ENCODE data around the gene GHRHR.

GHRHR gene

DNA sequence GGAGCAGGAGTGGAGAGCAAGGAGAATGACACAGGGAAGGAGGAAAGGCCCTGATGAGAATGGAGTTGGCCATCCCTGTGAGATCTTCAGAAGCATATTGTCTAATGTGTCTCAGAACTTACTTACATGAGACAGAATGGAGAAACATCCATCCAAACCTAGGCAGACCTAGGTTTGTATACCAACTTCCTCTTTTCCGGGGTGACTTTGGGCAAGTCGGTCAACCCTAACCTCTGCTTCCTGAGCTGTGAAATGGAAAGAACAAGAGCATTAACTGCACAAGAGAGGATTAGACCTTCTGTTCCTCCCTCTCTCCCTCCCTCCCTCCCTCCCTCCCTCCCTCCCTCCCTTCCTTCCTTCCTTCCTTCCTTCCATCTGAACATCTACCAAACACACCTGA, 4.5 kb downstream of the GHRHR start:
- TF ChIP-seq GATA3 (IDR thresholded peaks at IDR 0.05; ENCODE audit: low read depth, low read length) (no peak), GATA2 (IDR thresholded peaks at IDR 0.05; ENCODE audit: low read depth, low read length) (no peak)

DNA sequence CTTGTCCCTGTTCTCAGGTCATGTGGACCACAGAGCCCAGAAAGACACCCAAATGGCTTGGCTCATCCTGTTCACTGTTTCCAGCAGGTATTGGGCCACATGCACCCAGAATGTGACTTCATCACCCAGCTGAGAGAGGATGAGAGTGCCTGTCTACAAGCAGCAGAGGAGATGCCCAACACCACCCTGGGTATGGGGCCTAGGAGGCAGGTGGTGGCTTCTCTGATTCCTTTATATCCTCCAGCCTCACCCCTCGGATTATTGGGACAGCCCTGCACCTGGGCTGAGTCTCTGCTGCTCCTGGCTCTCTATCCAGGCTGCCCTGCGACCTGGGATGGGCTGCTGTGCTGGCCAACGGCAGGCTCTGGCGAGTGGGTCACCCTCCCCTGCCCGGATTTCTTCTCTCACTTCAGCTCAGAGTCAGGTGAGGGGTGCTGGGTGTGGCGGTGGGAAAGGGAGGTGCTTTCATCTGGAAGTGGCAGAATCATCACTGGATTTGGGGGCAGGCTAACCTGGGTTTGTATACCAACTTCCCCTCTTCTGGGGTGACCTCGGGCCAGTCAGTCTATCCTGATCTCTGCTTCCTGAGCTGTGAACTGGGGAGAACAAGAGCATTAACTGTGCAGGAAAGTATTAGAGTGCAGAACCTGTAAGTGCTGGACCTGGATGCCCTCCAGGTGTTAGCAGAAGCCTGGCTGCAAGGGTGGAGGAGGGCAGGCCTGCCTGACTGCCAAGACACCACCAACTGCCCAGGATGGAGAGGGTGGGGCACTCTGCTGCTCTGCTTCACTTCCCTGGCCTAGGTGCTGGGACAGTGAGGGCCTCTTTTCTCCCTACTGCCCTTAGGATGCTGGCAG, 5.2 kb downstream of the GHRHR start:
- TF ChIP-seq GATA2 (IDR thresholded peaks at IDR 0.05; ENCODE audit: low read depth, low read length) (no peak), GATA3 (IDR thresholded peaks at IDR 0.05; ENCODE audit: low read depth, low read length) (no peak)

DNA sequence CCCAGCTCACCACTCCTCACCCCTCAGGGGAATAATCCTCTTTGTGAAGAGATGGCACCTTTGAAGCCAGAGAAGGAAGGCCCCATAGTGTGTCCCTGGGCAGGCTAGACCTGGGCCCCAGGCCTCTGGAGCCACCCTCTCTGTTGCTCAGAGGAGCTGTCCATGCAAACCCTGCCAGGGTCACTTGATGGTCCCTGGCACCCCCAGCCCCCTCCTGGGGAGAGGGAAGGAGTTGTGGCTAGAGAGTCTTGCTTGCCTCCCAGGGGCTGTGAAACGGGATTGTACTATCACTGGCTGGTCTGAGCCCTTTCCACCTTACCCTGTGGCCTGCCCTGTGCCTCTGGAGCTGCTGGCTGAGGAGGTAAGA, 5.8 kb downstream of the GHRHR start:
- no peak for TF ChIP-seq GATA3 (IDR thresholded peaks at IDR 0.05; ENCODE audit: low read depth, low read length)
- no peak for TF ChIP-seq GATA2 (IDR thresholded peaks at IDR 0.05; ENCODE audit: low read depth, low read length)

DNA sequence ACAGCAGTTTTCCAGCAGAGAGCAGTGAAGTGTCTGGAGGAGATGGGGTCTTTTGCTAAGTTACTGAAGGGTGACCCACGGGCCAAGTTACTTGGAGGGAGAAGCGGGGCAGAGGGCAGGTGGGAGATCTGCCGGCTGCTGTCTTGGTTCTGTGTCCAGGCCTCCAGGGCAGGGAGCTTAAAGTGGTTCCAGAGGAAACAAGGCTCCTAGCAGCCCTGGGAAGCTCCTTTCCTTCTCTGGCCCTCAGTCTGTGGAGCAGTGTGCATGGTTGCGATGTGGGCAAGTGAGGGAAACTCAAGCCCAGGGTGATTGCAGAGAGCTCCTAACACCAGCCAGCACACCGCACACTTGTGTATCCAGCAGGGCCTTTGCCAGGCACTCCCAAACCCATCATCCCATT, 6.3 kb downstream of the GHRHR start:
- TF ChIP-seq GATA2 (IDR thresholded peaks at IDR 0.05; ENCODE audit: low read depth, low read length) (no peak), GATA3 (IDR thresholded peaks at IDR 0.05; ENCODE audit: low read depth, low read length) (no peak)

DNA sequence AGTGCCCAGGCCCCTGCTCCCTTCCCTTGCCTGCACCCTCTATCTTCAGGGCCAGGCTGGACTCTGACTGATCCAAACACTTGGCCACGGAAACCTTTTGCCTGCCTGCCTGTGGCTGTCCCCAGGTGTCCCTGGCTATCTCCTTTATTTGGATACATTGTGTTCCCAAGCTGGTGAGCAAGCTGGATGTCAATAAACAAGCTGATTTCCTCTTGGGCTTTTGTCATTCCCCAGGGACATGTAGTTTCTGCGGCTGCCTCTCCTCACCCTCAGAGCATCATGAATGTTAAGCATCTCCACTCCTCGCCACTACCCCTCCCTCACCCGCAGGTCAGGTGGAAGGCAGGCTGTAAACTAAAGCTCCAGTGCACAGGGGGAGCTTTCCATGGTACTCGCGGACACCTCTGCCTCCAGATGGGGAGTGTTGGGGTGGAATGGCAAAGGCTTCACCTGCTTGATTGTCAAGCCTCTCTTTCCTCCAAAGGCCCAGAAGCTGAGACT, 6.9 kb downstream of the GHRHR start:
- no peak for TF ChIP-seq GATA3 (IDR thresholded peaks at IDR 0.05; ENCODE audit: low read depth, low read length)
- TF ChIP-seq GATA2 (IDR thresholded peaks at IDR 0.05; ENCODE audit: low read depth, low read length) = no peak

DNA sequence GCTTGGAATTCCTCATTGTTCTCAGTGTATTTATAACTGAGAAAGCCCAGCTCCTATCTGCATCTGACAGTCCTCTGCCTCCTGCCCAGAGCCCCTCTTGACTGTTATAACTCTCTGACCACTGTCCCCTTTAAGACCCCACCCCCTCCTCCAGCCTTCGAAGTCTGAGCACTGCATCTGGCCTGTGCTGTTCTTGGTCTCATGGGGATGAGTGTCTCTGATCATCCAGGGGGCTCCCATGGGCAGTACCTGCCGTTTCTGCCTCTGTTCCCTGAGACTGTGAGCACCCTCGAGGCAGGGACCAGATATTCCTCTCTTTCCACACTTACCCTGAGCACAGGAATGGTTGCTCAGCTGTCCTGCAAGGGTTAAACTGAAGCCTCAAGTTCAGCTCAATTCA, 7.7 kb downstream of the GHRHR start:
- no peak for TF ChIP-seq GATA3 (IDR thresholded peaks at IDR 0.05; ENCODE audit: low read depth, low read length)
- no peak for TF ChIP-seq GATA2 (IDR thresholded peaks at IDR 0.05; ENCODE audit: low read depth, low read length)

DNA sequence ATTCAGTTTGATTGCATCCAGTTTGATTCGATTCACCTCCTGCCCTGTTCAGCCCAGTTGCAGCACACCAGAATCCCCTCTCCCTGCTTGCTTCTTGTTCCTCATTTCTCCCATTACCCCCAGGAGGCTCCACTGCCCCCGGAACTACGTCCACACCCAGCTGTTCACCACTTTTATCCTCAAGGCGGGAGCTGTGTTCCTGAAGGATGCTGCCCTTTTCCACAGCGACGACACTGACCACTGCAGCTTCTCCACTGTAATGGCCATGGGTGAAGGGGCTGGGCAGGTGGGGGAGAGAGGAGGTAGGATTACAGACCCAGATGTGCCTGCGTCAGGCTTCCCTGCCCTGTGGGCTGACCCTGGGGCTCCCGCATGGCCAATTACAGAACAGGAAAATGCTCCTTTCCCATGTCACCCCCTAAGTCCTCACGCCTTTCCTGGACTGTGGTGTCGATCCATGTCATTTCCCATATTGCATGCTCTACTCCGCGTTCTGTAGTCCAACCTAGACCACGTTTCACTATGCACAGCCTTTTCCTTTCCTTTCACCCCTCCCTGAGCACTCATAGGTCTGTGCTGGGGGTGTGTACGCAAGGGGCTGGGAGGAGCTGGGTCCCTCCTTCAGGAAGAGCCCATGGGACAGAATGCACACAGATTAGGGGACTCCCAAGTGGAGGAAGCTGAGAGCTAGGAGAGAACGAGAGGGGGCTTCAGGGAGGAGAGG, 8.2 kb downstream of the GHRHR start:
- TF ChIP-seq GATA2 (IDR thresholded peaks at IDR 0.05; ENCODE audit: low read depth, low read length) = no peak
- TF ChIP-seq GATA3 (IDR thresholded peaks at IDR 0.05; ENCODE audit: low read depth, low read length) = no peak

DNA sequence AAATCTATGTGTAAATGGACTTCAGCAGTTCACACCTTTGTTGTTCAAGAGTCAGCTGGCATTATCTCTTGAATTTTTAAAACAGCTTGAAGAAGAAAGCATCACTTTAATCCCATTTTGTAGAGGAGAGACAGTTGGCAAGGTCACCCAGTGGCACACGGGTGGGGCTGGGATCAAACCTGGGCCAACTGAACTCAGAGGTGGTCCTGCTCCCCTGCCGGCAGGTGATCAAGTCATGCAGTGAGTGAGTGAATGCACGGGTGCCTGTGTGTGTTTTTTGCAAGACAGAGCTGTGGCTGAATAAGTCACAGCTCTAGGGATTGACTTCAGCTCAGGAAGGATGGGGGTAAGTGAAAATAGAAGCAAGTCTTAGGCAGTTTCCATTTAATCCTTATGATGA, 9.5 kb downstream of the GHRHR start:
- TF ChIP-seq GATA3 (IDR thresholded peaks at IDR 0.05; ENCODE audit: low read depth, low read length) (no peak), GATA2 (IDR thresholded peaks at IDR 0.05; ENCODE audit: low read depth, low read length) (no peak)

DNA sequence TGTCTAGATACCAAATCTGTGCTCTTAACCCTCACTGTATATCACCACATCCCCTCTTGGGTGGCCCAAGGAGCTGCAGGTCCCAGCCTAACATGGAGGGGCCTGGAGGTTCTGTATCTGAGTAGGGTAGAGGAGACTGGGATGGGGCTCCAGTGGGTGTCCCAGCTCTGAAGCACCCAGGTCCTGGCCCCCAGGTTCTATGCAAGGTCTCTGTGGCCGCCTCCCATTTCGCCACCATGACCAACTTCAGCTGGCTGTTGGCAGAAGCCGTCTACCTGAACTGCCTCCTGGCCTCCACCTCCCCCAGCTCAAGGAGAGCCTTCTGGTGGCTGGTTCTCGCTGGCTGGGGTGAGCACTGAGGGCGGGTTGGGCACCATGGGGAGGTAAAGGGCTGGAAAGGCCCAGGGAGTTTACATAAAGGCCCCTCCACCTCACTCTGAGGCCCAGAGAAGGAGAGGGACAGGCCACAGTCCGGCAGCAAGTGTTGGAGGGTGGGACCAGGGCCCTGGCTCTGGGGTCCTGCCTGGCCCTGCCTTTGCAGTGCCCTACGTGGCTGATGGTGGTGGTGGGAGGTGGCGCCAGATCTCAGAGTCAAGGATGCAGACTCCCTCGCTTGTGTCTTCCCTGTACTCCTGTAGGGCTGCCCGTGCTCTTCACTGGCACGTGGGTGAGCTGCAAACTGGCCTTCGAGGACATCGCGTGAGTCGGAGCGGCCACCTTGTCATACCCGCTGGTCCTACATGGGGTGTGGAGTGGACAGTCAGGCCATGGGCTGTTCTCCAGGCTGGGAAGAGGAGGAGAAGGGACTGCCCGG, 10.2 kb downstream of the GHRHR start:
- TF ChIP-seq GATA3 (IDR thresholded peaks at IDR 0.05; ENCODE audit: low read depth, low read length) = no peak
- TF ChIP-seq GATA2 (IDR thresholded peaks at IDR 0.05; ENCODE audit: low read depth, low read length) = no peak

DNA sequence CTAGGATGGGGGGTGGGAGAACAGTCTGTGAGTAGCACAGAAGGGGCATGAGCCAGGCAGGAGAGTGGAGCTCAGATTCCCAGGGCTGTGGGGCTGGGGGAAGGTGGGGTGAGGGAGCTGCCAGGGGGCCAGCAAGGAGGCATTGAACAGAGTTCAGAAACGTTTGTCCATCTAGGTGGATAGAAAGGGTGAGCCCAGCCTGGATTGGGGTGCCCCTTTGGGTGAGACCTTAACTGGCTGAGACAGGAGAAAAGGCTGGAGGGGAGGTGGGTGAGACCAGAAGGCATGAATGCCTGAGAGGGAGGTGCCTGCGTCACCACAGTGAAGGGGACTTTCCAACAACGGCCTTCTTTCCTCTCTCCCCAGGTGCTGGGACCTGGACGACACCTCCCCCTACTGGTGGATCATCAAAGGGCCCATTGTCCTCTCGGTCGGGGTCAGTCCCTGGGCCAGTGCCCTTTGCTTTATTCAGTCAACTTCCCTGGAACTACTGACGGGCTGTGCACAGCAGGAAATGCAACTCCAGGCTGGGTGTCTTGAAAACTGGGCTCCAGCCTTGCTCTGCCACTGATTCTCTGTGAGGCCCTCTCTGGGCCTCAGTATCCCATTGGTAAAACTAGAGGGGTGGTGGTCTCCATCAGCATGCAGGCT, 11.0 kb downstream of the GHRHR start:
- TF ChIP-seq GATA3 (IDR thresholded peaks at IDR 0.05; ENCODE audit: low read depth, low read length) (no peak), GATA2 (IDR thresholded peaks at IDR 0.05; ENCODE audit: low read depth, low read length) (no peak)

DNA sequence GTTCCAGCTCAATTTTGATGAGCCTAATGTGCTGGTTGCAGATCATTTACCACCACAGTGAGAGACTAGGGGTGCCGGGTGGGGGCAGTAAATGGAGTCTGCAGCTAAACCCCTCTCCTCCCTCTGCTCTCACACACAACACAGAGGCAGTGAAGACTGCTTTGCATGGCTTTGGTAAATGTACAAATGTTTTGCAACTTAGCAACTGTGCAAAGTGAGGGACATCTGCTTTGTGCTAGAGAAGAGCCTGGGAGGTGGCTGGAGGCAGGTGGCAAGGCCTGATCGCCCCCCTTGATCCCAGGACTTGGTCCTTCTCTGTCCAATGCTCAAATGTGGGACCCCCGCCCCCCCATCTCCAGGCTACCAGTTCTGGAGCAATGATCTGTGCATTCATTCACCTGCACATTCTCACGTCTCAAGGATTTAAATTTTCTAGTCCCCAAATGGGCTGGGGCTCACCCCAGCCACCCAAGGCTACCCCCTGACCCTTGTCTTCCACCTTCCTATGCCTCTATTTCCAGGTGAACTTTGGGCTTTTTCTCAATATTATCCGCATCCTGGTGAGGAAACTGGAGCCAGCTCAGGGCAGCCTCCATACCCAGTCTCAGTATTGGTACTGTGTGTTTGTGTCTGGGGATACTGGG, 11.6 kb downstream of the GHRHR start:
- TF ChIP-seq GATA2 (IDR thresholded peaks at IDR 0.05; ENCODE audit: low read depth, low read length) = no peak
- no peak for TF ChIP-seq GATA3 (IDR thresholded peaks at IDR 0.05; ENCODE audit: low read depth, low read length)

DNA sequence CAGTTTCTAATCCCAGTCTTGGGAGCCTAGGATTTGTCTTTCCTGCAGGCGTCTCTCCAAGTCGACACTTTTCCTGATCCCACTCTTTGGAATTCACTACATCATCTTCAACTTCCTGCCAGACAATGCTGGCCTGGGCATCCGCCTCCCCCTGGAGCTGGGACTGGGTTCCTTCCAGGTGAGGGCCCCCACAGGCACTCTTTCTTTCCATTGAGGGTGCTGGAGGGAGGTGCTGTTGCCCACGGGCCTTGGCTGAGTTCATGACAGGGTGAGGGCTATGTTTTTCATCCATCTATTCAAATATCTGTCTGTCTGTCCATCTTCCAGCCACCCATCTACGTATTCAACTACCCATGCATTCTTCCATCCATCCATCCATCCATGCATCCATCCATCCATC, 12.6 kb downstream of the GHRHR start:
- no peak for TF ChIP-seq GATA2 (IDR thresholded peaks at IDR 0.05; ENCODE audit: low read depth, low read length)
- TF ChIP-seq GATA3 (IDR thresholded peaks at IDR 0.05; ENCODE audit: low read depth, low read length) = no peak

DNA sequence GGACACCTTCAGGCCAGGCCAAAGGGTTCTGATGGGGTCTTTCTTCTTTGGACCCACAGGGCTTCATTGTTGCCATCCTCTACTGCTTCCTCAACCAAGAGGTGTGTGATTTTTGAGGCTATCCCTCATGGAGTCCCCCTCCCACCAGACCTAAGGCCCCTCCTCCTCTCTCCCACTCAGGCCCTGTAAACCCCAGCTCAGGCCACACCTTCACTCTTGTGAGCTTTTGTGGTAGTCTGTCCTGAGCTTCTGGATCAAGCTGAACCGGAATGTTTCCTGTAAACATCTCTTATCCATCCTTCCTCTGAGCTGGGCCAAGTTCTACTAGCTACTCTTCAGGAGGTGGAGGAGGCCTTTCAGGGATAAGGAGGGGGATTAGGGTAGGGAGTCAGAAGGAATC, 13.5 kb downstream of the GHRHR start:
- TF ChIP-seq GATA2 (IDR thresholded peaks at IDR 0.05; ENCODE audit: low read depth, low read length) (no peak), GATA3 (IDR thresholded peaks at IDR 0.05; ENCODE audit: low read depth, low read length) (no peak)

Measured in SH-SY5Y (cell line).